HEK293 (cell line): ENCODE results near the gene ABCA1.

Source experiments
- CTCF ChIA-PET: fragments of 350-600 bp; formaldehyde crosslinking; extraction: SDS; loops from one replicate; lab custom pipeline; 2021; ENCODE audit warnings: antibody characterized with exemption; lab: Yijun Ruan, JAX
- POLR2A ChIA-PET: fragments of 300-600 bp; formaldehyde crosslinking; extraction: SDS; loops from one replicate; lab custom pipeline; 2020; ENCODE audit warnings: antibody characterized with exemption, inconsistent platforms; lab: Yijun Ruan, JAX
- H3K27ac ChIP-seq: fragments of 200-500 bp; sonication (Bioruptor generic); 2 replicates; pipeline ENCODE4 v1.5.1; 2014; ENCODE audit warnings: low read depth, low read length, control low read depth, inconsistent platforms; ENCODE audit errors: extremely low read depth
- H3K36me3 ChIP-seq, 2 experiments: fragments of 200-500 bp in 1 of 2; sonication (Bioruptor generic) in 1 of 2; 1 replicate in 1 of 2; 2 replicates in 1 of 2; pipeline ENCODE4 v1.5.1; 2014 to 2017; ENCODE audit warnings: inconsistent platforms in 2 of 2, low read length in 2 of 2; ENCODE audit not compliant: control insufficient read depth in 2 of 2, insufficient read depth in 1 of 2
- H3K4me1 ChIP-seq: fragments of 200-500 bp; sonication (Bioruptor generic); 2 replicates; pipeline ENCODE4 v1.5.1; 2014; ENCODE audit warnings: mild to moderate bottlenecking, low read length, inconsistent platforms; ENCODE audit not compliant: control insufficient read depth, insufficient read depth
- H3K4me3 ChIP-seq: 2 replicates; pipeline ENCODE4 v1.5.1; 2011; ENCODE audit warnings: low read depth, mild to moderate bottlenecking, control low read depth, low read length, moderate library complexity
- H3K9me3 ChIP-seq: fragments of 200-500 bp; sonication (Bioruptor generic); 2 replicates; pipeline ENCODE4 v1.5.1; 2014; ENCODE audit warnings: low read depth, low read length, inconsistent platforms; ENCODE audit not compliant: control insufficient read depth, insufficient read depth
- CTCF ChIP-seq: fragments of 450-650 bp; formaldehyde crosslinking; IDR thresholded peaks from 2 replicates; pipeline ENCODE4 v1.5.1; 2016; ENCODE audit warnings: missing biosample characterization, missing genetic modification characterization
- GLIS1 ChIP-seq: fragments of 450-650 bp; formaldehyde crosslinking; IDR thresholded peaks from 2 replicates; pipeline ENCODE4 v1.5.1; 2016; ENCODE audit warnings: missing biosample characterization, missing genetic modification characterization
- GLIS2 ChIP-seq: fragments of 450-650 bp; formaldehyde crosslinking; IDR thresholded peaks from 2 replicates; pipeline ENCODE4 v1.5.1; 2016; ENCODE audit warnings: missing biosample characterization, missing genetic modification characterization
- HOXC10 ChIP-seq: sonication (generic); formaldehyde crosslinking; IDR thresholded peaks from 2 replicates; pipeline ENCODE4 v1.8.1; 2023; ENCODE audit warnings: mild to moderate bottlenecking, missing genetic modification reagents
- PRDM2 ChIP-seq: fragments of 450-650 bp; formaldehyde crosslinking; IDR thresholded peaks from 2 replicates; pipeline ENCODE4 v1.5.1; 2016; ENCODE audit warnings: missing biosample characterization, missing genetic modification characterization, borderline replicate concordance
- WT1 ChIP-seq: fragments of 450-650 bp; formaldehyde crosslinking; IDR thresholded peaks from 2 replicates; pipeline ENCODE4 v1.5.1; 2016; ENCODE audit warnings: missing biosample characterization, missing genetic modification characterization
- ZBTB1 ChIP-seq: fragments of 450-650 bp; formaldehyde crosslinking; IDR thresholded peaks from 2 replicates; pipeline ENCODE4 v1.5.1; 2016; ENCODE audit warnings: missing biosample characterization, missing genetic modification characterization
- ZBTB6 ChIP-seq: fragments of 450-650 bp; formaldehyde crosslinking; IDR thresholded peaks from 2 replicates; pipeline ENCODE4 v1.5.1; 2017; ENCODE audit warnings: missing biosample characterization, missing genetic modification characterization
- ZFHX2 ChIP-seq: fragments of 450-650 bp; formaldehyde crosslinking; conservative IDR thresholded peaks from 2 replicates; pipeline ENCODE4 v1.5.1; 2016; ENCODE audit warnings: missing biosample characterization, missing genetic modification characterization
- ZNF112 ChIP-seq: fragments of 450-650 bp; formaldehyde crosslinking; IDR thresholded peaks from 2 replicates; pipeline ENCODE4 v1.5.0; 2017; ENCODE audit warnings: missing biosample characterization, missing genetic modification characterization
- ZNF114 ChIP-seq: fragments of 450-650 bp; formaldehyde crosslinking; IDR thresholded peaks from 2 replicates; pipeline ENCODE4 v1.5.0; 2017; ENCODE audit warnings: missing biosample characterization, missing genetic modification characterization
- ZNF518A ChIP-seq: fragments of 450-650 bp; formaldehyde crosslinking; conservative IDR thresholded peaks from 2 replicates; pipeline ENCODE4 v1.5.1; 2016; ENCODE audit warnings: low read depth, missing biosample characterization, missing genetic modification characterization
- ZNF561 ChIP-seq: fragments of 450-650 bp; IDR thresholded peaks from 2 replicates; pipeline ENCODE4 v1.5.1; 2018; ENCODE audit warnings: missing biosample characterization, missing genetic modification characterization, borderline replicate concordance
- ZNF596 ChIP-seq: fragments of 450-650 bp; IDR thresholded peaks from 2 replicates; pipeline ENCODE4 v1.5.0; 2018; ENCODE audit warnings: missing biosample characterization, mild to moderate bottlenecking, missing genetic modification characterization, moderate library complexity
- ZNF610 ChIP-seq: fragments of 450-650 bp; formaldehyde crosslinking; IDR thresholded peaks from 2 replicates; pipeline ENCODE4 v1.5.1; 2016; ENCODE audit warnings: missing biosample characterization, missing genetic modification characterization, borderline replicate concordance
- ZNF654 ChIP-seq: fragments of 450-650 bp; formaldehyde crosslinking; IDR thresholded peaks from 2 replicates; pipeline ENCODE4 v1.5.1; 2016; ENCODE audit warnings: low read depth, missing biosample characterization, missing genetic modification characterization
- ZNF707 ChIP-seq: fragments of 450-650 bp; formaldehyde crosslinking; IDR thresholded peaks from 2 replicates; pipeline ENCODE4 v1.5.1; 2016; ENCODE audit warnings: missing biosample characterization, missing genetic modification characterization
- ZNF837 ChIP-seq: fragments of 450-650 bp; formaldehyde crosslinking; IDR thresholded peaks from 2 replicates; pipeline ENCODE4 v1.5.1; 2016; ENCODE audit warnings: missing biosample characterization, missing genetic modification characterization

ABCA1 gene

GRCh38 chr9:104746798-104747197, 181.2 kb downstream of the ABCA1 start:
- ChIA-PET POLR2A (interaction anchor here (1.1 to 1.9 kb wide), 3 partner anchors 15 to 653 kb away, joined by 4 to 5 read pairs (median 4); partner anchors contain the start of genes NIPSNAP3B and SMC2), CTCF (interaction anchor here (2.2 kb wide), 1 partner anchor 63 kb away, joined by 6 read pairs; no protein-coding TSS in a partner anchor)
- peak overlapping the region; percentile 93 for H3K4me3 ChIP-seq
- peaks cover 0 to 6% of the 10 kb centered on the region in 2 experiments; a peak in 1 of 3 replicates for H3K36me3 ChIP-seq
- TF ChIP-seq HOXC10 (CRISPR knock-in tag) (no peak), GLIS2 (tag by site-specific recombination) (no peak), PRDM2 (tag by site-specific recombination) (no peak), ZBTB6 (tag by site-specific recombination) (no peak), ZNF654 (tag by site-specific recombination) (no peak), ZBTB1 (tag by site-specific recombination) (no peak), ZNF707 (tag by site-specific recombination) (no peak), ZNF610 (no peak), ZNF596 (tag by site-specific recombination) (no peak), ZFHX2 (tag by site-specific recombination) (no peak), ZNF518A (tag by site-specific recombination) (no peak), ZNF112 (tag by site-specific recombination) (no peak), ZNF114 (tag by site-specific recombination) (no peak), GLIS1 (tag by site-specific recombination) (no peak), ZNF837 (tag by site-specific recombination) (no peak), WT1 (tag by site-specific recombination) (no peak), ZNF561 (no peak), CTCF (tag by site-specific recombination) (no peak)
- H3K27ac ChIP-seq = peak overlapping the region; percentile 57; the same call in 1 of the 2 replicates
- H3K9me3 ChIP-seq = no peaks in the 10 kb centered on the region
- no peaks in the 10 kb centered on the region for H3K4me1 ChIP-seq
